HepG2 (cell line): ENCODE measurements around the gene TBC1D24. TPM values are rescaled to one million over a fixed set of nuclear protein-coding genes. Genes with fewer than 3 reads are reported as not detected.

ENCODE experiments used
- ARID3A ChIP-seq: IDR thresholded peaks from 2 replicates; pipeline ENCODE4 v1.6.1; 2012; ENCODE audit warnings: low read depth, low read length, improper control_type of control experiment
- CREM ChIP-seq, 2 experiments: sonication (generic) in 1 of 2; formaldehyde crosslinking in 1 of 2; IDR thresholded peaks; 2 replicates each; pipeline versions ENCODE4 v1.4.0 to v1.6.1; 2016 to 2020; ENCODE audit warnings: antibody characterized with exemption in 1 of 2, mild to moderate bottlenecking in 1 of 2, missing genetic modification reagents in 1 of 2
- DBP ChIP-seq: sonication (generic); formaldehyde crosslinking; IDR thresholded peaks from 2 replicates; pipeline ENCODE4 v1.4.0; 2020; ENCODE audit warnings: missing genetic modification reagents; ENCODE audit errors: not compliant biosample characterization
- GFI1 ChIP-seq: sonication (generic); formaldehyde crosslinking; IDR thresholded peaks from 2 replicates; pipeline ENCODE4 v1.5.0; 2020; ENCODE audit warnings: missing genetic modification reagents, mild to moderate bottlenecking, borderline replicate concordance
- PHF21A ChIP-seq: sonication (generic); formaldehyde crosslinking; IDR thresholded peaks from 2 replicates; pipeline ENCODE4 v1.5.0; 2020; ENCODE audit warnings: mild to moderate bottlenecking, missing genetic modification reagents
- ZNF264 ChIP-seq: sonication (generic); formaldehyde crosslinking; IDR thresholded peaks from 2 replicates; pipeline ENCODE4 v1.4.0; 2020; ENCODE audit warnings: missing genetic modification reagents
- ZNF749 ChIP-seq: sonication (generic); formaldehyde crosslinking; IDR thresholded peaks from 2 replicates; pipeline ENCODE4 v1.8.0; 2022; ENCODE audit warnings: mild to moderate bottlenecking, missing genetic modification reagents, moderate library complexity, borderline replicate concordance
- polyA plus RNA-seq, 8 experiments: library from polyadenylated mRNA; depleted of rRNA in 3 of 8; stranded (reverse) in 7 of 8; unstranded in 1 of 8; fragments of >200 nt; fragmentation: Illumina TruSeq in 4 of 8; extraction: Trizol in 4 of 8; gene quantifications; 2 replicates each; pipeline versions ENCODE4 v1.2.1 to v1.2.3, GENCODE V29; 2011 to 2016; ENCODE audit warnings: low read depth in 4 of 8, missing spikeins in 1 of 8, mixed read lengths in 1 of 8; ENCODE audit not compliant: insufficient read depth in 1 of 8
- total RNA-seq, 5 experiments: library from RNA; depleted of rRNA; stranded (reverse); fragments of >200 nt; fragmentation: Illumina TruSeq; extraction: Trizol; gene quantifications; 2 replicates each; pipeline ENCODE4 v1.2.3, GENCODE V29; 2016; ENCODE audit warnings: low read depth in 1 of 5
- TF ChIP-seq, protein P1 (sequence below): sonication (generic); formaldehyde crosslinking; IDR thresholded peaks from 2 replicates; pipeline ENCODE4 v1.8.0; 2022; ENCODE audit warnings: mild to moderate bottlenecking, missing genetic modification reagents, moderate library complexity
- TF ChIP-seq, protein P2 (sequence below): sonication (generic); formaldehyde crosslinking; IDR thresholded peaks from 2 replicates; pipeline ENCODE4; 2020; ENCODE audit warnings: missing genetic modification reagents, mild to moderate bottlenecking, borderline replicate concordance

TBC1D24 gene
- total and polyA plus RNA-seq, 2 of the 13 experiments (the other 11 are each of a cell fraction or from before 2014, with no cell fraction given) = 7.7 to 13.7 TPM

DNA sequence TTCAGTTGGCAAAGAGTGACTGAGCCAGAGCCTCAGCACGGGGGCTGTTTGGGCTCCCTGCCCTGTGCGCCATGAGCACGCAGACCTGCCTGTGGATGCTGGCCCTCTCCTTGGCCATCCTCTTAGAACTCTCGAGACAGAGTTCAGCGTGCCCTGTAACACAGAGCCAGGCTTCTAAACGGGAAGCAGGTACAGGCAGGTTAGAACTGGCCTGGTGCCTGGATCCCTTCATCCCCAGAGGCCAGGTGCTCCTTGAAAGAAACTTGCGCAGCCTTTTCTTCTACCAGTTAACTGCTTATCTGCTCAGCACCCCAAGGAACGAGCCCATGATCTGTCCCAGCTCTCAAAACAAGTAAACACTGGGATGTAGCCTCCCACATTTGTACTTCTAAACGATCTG is 38.8 kb upstream of the TBC1D24 start (continued):
- TF ChIP-seq ARID3A (no peak), ZNF264 (CRISPR knock-in tag) (no peak), ZNF749 (CRISPR knock-in tag) (no peak), GFI1 (CRISPR knock-in tag) (no peak), CREM (IDR thresholded peaks at IDR 0.05) (no peak), CREM (CRISPR knock-in tag; IDR thresholded peaks at IDR 0.05) (no peak), PHF21A (CRISPR knock-in tag) (no peak), DBP (CRISPR knock-in tag) (no peak)
- TF ChIP-seq, protein P1, sequence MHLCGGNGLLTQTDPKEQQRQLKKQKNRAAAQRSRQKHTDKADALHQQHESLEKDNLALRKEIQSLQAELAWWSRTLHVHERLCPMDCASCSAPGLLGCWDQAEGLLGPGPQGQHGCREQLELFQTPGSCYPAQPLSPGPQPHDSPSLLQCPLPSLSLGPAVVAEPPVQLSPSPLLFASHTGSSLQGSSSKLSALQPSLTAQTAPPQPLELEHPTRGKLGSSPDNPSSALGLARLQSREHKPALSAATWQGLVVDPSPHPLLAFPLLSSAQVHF = no peak
- TF ChIP-seq, protein P2, sequence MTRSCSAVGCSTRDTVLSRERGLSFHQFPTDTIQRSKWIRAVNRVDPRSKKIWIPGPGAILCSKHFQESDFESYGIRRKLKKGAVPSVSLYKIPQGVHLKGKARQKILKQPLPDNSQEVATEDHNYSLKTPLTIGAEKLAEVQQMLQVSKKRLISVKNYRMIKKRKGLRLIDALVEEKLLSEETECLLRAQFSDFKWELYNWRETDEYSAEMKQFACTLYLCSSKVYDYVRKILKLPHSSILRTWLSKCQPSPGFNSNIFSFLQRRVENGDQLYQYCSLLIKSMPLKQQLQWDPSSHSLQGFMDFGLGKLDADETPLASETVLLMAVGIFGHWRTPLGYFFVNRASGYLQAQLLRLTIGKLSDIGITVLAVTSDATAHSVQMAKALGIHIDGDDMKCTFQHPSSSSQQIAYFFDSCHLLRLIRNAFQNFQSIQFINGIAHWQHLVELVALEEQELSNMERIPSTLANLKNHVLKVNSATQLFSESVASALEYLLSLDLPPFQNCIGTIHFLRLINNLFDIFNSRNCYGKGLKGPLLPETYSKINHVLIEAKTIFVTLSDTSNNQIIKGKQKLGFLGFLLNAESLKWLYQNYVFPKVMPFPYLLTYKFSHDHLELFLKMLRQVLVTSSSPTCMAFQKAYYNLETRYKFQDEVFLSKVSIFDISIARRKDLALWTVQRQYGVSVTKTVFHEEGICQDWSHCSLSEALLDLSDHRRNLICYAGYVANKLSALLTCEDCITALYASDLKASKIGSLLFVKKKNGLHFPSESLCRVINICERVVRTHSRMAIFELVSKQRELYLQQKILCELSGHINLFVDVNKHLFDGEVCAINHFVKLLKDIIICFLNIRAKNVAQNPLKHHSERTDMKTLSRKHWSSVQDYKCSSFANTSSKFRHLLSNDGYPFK = no peak
